PC-3 (cell line): ENCODE measurements around the gene RAD23B. TPM values are rescaled to one million over a fixed set of nuclear protein-coding genes. Genes with fewer than 3 reads are reported as not detected.

Experiments used
- ATAC-seq: fragments of 200-7000 bp; cut with Tn5 transposase; 2 replicates; pipeline ENCODE4 v1.9.1; 2020; ENCODE audit warnings: mild to moderate bottlenecking, moderate library complexity
- BruUV-seq: library from RNA; stranded (reverse); fragments of 400-500 nt; replicated peaks from 2 replicates; lab custom pipeline; 2021; lab: Mats Ljungman, UMichigan
- CTCF ChIA-PET: fragments of 300-600 bp; sonication (Branson Sonifier 250); formaldehyde crosslinking; loops from one replicate; lab custom pipeline; 2022; ENCODE audit warnings: antibody characterized with exemption; lab: Charles Lee
- POLR2A ChIA-PET: fragments of 300-600 bp; sonication (Branson Sonifier 250); formaldehyde crosslinking; loops from one replicate; lab custom pipeline; 2022; ENCODE audit warnings: antibody characterized with exemption; ENCODE audit not compliant: unreplicated experiment; lab: Charles Lee
- DNase-seq: peaks from one replicate; pipeline ENCODE4 v3.0.0-alpha.2; 2015
- H2AFZ ChIP-seq: fragments of 300-600 bp; sonication (generic); 2 replicates; pipeline ENCODE4 v1.6.0; 2016; ENCODE audit warnings: antibody characterized with exemption, low read length
- H3F3A ChIP-seq: fragments of 300-600 bp; sonication (generic); one replicate; pipeline ENCODE4 v1.6.0; 2017; ENCODE audit warnings: antibody characterized with exemption, low read length, control low read depth, mild to moderate bottlenecking; ENCODE audit not compliant: unreplicated experiment
- H3K27ac ChIP-seq: fragments of 300-600 bp; sonication (generic); 2 replicates; pipeline ENCODE4 v1.5.1; 2016; ENCODE audit warnings: mild to moderate bottlenecking, low read length
- H3K27me3 ChIP-seq: fragments of 300-600 bp; sonication (generic); 2 replicates; pipeline ENCODE4 v1.6.1; 2016; ENCODE audit warnings: low read length, mixed read lengths
- H3K36me3 ChIP-seq: fragments of 300-600 bp; sonication (generic); 2 replicates; pipeline ENCODE4 v1.6.1; 2016; ENCODE audit warnings: low read depth, mixed run types, low read length, mixed read lengths
- H3K4me1 ChIP-seq: fragments of 300-600 bp; sonication (generic); 2 replicates; pipeline ENCODE4 v1.5.1; 2016; ENCODE audit warnings: low read length; ENCODE audit not compliant: insufficient read depth
- H3K4me2 ChIP-seq: fragments of 300-600 bp; sonication (generic); 2 replicates; pipeline ENCODE4 v1.6.0; 2016; ENCODE audit warnings: low read length
- H3K4me3 ChIP-seq: fragments of 300-600 bp; sonication (generic); 2 replicates; pipeline ENCODE4 v1.5.1; 2016; ENCODE audit warnings: mild to moderate bottlenecking, low read length, mixed read lengths
- H3K79me2 ChIP-seq: fragments of 300-600 bp; sonication (generic); 2 replicates; pipeline ENCODE4 v1.6.1; 2017; ENCODE audit warnings: low read length, mixed read lengths
- H3K9ac ChIP-seq: fragments of 300-600 bp; sonication (generic); 2 replicates; pipeline ENCODE4 v1.6.0; 2016; ENCODE audit warnings: mild to moderate bottlenecking, low read length
- H3K9me2 ChIP-seq: fragments of 300-600 bp; sonication (generic); replicated peaks from 2 replicates; pipeline ENCODE4 v1.6.1; 2016; ENCODE audit warnings: mixed run types, low read length, mixed read lengths
- H3K9me3 ChIP-seq: fragments of 300-600 bp; sonication (generic); 2 replicates; pipeline ENCODE4 v1.6.1; 2016; ENCODE audit warnings: low read length, mixed read lengths
- H4K20me1 ChIP-seq: fragments of 300-600 bp; sonication (generic); 2 replicates; pipeline ENCODE4 v1.6.1; 2016; ENCODE audit warnings: low read length, mixed read lengths
- CTCF ChIP-seq: fragments of 300-600 bp; sonication (generic); conservative IDR thresholded peaks from 2 replicates; pipeline ENCODE4 v1.5.1; 2017; ENCODE audit warnings: antibody characterized with exemption, low read depth, mild to moderate bottlenecking, low read length
- EZH2 ChIP-seq: fragments of 300-600 bp; sonication (generic); IDR thresholded peaks from one replicate; pipeline ENCODE4 v1.6.1; 2017; ENCODE audit warnings: antibody characterized with exemption, mild to moderate bottlenecking, low read length; ENCODE audit not compliant: unreplicated experiment
- EZH2phosphoT487 ChIP-seq: fragments of 300-600 bp; sonication (generic); IDR thresholded peaks from 2 replicates; pipeline ENCODE4 v1.6.1; 2018; ENCODE audit warnings: mild to moderate bottlenecking, antibody characterized with exemption, low read length, borderline replicate concordance
- intact Hi-C: fragments of 100-400 bp; cut with micrococcal nuclease; formaldehyde crosslinking; loops from 2 replicates; pipeline ENCODE4 v1.9.0; 2023
- total RNA-seq: library from RNA; depleted of rRNA; stranded (reverse); fragments of >200 nt; gene quantifications from 2 replicates; pipeline ENCODE4 v1.2.3, GENCODE V29; 2014

Gene RAD23B
- total RNA-seq, 1 experiment from 2014 or later, result 67.9 TPM

- intact Hi-C loops, result no loop called here
- Histone ChIP-seq H3K79me2 (peaks cover 95% of the 10 kb centered on the region), H3K4me3 (no peak overlapping the region), H3K4me1 (no peaks in the 10 kb centered on the region), H3K9me3 (no peaks in the 10 kb centered on the region), H3K27ac (no peak overlapping the region), H3K27me3 (no peaks in the 10 kb centered on the region), H3K9ac (no peak overlapping the region), H3K4me2 (no peak overlapping the region), H3F3A (no peaks in the 10 kb centered on the region), H3K9me2 (no peaks in the 10 kb centered on the region), H2AFZ (no peak overlapping the region), H3K36me3 (peaks cover 54% of the 10 kb centered on the region), H4K20me1 (peaks cover 31% of the 10 kb centered on the region; the same call in 1 of the 2 replicates)
- DNase-seq (no peak), ATAC-seq (no peak)
- CTCF ChIA-PET, result no interaction called here
- TF ChIP-seq EZH2phosphoT487, result no peak
- no peak for TF ChIP-seq CTCF
- TF ChIP-seq EZH2, result no peak
- POLR2A ChIA-PET, result no interaction called here
- no TSS peak for BruUV-seq
These were observed 33.9 kb downstream of the RAD23B start for GRCh38 chr9:107316795-107317661.

GRCh38 chr9:107322643-107323042, 39.6 kb downstream of the RAD23B start:
- H3K27me3 ChIP-seq, result no peaks in the 10 kb centered on the region
- no peak overlapping the region for H2AFZ ChIP-seq
- TF ChIP-seq EZH2phosphoT487, result no peak
- no peak for TF ChIP-seq EZH2
- TF ChIP-seq CTCF, result no peak
- ATAC-seq (no peak), DNase-seq (no peak)
- no peak overlapping the region for H3K4me2 ChIP-seq
- no peak overlapping the region for H3K9ac ChIP-seq
- POLR2A ChIA-PET, result no interaction called here
- H3K9me2 ChIP-seq, result no peaks in the 10 kb centered on the region
- H3K4me1 ChIP-seq, result no peaks in the 10 kb centered on the region
- peaks cover 49% of the 10 kb centered on the region for H4K20me1 ChIP-seq
- no peaks in the 10 kb centered on the region for H3K9me3 ChIP-seq
- peaks cover 68% of the 10 kb centered on the region for H3K36me3 ChIP-seq
- no peaks in the 10 kb centered on the region for H3F3A ChIP-seq
- H3K4me3 ChIP-seq, result no peak overlapping the region
- H3K79me2 ChIP-seq, result peaks cover 90% of the 10 kb centered on the region
- H3K27ac ChIP-seq, result no peak overlapping the region
- BruUV-seq, result no TSS peak
- intact Hi-C loops, result no loop called here
- CTCF ChIA-PET, result interaction anchor here (0.6 kb wide), 1 partner anchor 15 kb away, joined by 3 read pairs; no protein-coding TSS in a partner anchor
